GM21825 (cell line): ENCODE results near the gene NAA38.

ENCODE experiments used
- ATAC-seq: cut with Tn5 transposase; IDR thresholded peaks from one replicate; pipeline ENCODE4 v1.9.1; 2021; ENCODE audit warnings: mild to moderate bottlenecking, moderate library complexity; ENCODE audit not compliant: unreplicated experiment

Gene NAA38

DNA sequence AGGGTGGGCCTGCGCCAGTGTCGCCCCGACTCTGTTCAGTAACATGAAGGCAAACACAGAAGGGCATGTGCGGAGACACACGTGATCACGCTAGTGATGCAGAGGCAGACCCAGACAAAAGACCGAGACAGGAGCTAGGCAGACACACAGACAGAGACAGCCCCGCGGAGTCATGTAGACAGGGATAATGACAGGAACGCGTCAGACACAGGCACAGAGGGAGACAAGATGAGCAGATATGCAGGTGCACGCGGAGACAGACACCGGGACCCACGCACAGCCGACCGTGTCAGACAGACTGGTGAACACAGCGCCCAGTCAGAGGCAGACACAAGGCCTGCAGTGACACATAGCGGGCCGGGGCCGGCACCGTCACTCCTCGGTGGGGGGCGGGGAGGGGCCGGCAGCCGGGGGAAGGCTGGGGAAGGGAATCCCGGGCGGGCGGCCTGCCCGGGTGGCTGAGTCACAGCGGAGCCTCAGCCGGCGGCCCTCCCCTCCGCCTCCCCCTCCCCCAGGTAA, 15.9 kb downstream of the NAA38 start:
- peak; percentile 8 for ATAC-seq

- no peak for ATAC-seq
Observed at GRCh38 chr17:7840875-7841274, 16.5 kb downstream of the NAA38 start.

- ATAC-seq: no peak
Observed at GRCh38 chr17:7840441-7840840, 16.9 kb downstream of the NAA38 start.

GRCh38 chr17:7839876-7840261, 17.5 kb downstream of the NAA38 start:
- no peak for ATAC-seq

DNA sequence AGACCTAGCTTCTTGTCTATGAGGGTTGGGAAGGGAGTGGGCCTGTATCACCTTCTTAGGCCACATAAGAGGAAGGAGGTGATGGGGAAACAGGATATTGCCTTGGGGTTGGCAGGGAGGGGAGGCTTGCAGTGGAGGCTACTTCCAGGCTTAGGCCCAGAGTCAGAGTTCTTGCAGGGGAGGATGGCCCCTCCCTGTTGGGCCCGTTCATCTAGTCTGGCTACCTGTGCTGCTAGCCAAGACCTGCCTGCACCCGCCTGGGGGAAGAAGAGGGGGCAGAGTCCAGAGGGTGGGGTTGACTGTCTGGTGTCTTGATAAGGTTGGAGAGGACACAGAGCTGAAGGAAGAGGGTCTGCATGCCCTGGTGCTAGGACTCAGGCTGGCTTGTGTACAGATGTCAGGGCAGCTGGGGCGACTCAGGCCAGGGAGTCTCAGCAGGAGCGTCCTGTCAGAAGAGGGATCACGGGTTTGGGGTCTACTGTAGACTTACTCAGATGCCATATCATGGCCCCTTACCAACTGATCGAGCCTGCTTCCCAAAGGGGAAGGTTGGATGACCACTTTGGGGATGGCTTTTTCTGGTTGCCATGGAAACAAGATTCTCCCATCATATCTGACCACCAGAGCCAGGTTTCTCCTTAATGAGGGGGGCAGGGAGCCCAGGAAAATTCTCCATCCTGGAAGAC, 18.0 kb downstream of the NAA38 start:
- no peak for ATAC-seq

DNA sequence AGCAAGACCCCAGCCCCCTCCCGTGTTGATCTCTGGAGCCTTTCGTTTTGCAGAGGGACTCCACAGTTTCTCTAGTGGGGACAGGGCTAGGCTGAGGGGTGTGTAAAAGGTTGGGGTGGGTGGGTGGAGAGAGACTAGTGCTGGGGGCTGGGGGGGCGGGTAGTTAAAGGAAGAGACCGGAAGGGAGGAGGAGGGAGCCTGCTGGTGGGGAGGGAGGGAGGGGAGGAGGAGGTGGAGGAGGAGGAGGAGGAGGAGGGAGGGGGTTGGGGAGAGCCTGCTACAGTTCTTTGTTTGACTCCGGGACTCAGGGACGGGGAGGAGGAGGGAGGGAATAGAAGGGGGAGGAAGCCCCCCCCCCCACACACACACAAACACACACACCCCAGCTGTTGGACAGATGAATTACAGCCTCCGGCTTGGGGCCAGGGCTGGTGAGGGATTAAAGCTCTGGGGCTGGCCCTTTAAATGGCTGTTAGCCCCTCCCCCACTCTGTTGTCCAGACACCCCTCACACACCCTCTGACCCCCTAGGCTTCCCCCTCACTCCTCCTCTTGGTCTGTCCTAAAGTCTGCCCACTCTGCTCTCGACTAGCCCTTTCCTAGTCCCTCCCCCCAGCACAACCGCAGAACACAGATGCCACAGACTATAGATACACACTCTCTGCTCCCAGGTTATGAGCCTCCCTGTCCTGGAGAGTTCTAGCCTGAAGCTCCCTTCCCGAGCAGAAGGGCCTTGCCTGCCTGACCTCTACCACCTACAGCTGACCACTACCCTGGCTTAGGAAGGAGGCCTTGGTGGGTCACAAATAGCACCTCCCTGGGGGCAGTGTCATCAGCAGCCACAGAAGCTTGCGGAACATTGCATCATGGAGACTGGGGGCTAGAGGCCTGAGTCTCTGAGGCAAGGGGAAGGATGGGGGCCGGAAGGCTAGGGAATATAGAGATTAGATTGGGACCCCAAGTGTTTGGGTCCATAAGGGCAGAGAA, 19.0 kb downstream of the NAA38 start:
- ATAC-seq: no peak

GRCh38 chr17:7837408-7838088, 19.8 kb downstream of the NAA38 start:
- no peak for ATAC-seq

DNA sequence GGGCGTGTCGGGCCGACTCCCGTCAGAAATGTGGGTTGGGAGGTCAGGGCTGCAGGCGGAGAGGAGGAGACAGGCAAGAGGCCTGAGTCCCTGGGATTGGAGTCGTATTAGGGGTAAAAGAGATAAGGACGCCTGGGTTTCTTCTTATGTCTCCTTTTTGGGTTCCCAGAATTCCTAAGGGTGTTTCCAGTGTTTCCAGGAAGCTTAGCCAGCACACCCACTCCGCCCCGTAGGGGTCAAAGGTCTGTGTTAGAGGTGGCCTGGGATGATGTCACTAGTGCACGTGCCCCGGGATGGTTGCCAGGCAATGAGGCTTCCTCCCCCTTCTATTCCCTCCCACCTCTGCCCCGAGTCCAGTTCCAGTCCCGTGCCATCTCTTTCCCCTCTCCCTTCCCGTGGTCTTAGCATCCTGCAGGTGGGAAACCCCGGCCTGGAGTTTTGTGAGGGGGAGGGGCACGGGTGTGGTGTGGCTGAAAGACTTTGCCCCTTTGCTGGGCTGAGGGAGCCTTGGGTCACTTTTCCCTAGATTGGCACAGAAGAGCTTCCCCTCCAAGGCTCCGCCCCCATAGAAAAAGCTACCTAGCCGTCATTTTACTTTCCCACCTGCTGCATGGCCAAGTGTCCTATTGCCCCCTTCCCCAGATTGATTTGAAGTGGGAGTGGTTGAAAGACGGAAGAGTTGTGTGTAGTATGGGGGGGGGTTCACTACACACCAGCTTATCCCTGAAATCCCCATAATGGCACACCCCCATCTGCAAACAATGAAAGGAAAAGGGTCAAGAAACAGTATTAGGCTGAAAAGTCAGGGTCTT, 20.6 kb downstream of the NAA38 start:
- no peak for ATAC-seq

DNA sequence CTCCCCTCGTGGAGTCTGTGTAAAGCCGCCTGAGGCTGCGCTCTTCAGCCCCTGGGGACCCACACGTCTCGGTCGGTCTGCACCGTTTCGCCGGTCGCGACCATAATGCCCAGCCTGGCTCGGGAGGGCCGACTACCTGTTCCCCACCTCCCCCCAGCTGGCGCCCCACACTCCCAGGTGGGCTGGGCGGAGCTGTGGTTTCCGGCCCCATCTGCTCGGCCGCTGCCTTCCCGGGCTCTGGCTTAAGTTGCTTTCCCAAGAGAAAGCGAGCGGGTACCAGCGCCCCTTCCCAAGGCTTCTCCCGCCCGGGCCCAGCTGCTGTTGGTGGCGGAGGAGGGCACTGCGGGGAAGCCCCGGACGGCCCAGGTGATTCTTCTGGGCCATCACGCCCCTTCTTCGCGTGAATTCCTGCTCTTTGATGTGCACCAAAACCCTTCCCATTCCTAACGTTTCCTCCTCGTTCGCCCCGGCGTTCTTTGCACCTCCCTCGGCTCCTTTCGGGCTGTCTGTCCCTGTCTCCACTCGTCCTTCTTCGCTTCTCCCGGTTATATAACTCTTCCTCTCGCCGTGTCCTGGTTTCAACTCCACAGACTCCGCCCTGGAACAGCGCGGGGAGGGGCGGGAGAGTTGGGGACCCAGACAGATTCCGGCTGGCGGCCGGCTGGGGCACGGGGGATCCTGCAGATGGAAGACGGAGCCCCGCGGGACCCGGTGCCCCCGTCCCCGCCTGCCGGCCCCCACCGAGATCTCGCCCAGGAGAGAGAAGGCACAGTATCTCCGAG, 21.4 kb downstream of the NAA38 start:
- peak; percentile 22 for ATAC-seq

- ATAC-seq: peak; percentile 40
Observed at GRCh38 chr17:7834957-7835813, 22.2 kb downstream of the NAA38 start.

GRCh38 chr17:7834542-7834956, 22.8 kb downstream of the NAA38 start:
- ATAC-seq: no peak

DNA sequence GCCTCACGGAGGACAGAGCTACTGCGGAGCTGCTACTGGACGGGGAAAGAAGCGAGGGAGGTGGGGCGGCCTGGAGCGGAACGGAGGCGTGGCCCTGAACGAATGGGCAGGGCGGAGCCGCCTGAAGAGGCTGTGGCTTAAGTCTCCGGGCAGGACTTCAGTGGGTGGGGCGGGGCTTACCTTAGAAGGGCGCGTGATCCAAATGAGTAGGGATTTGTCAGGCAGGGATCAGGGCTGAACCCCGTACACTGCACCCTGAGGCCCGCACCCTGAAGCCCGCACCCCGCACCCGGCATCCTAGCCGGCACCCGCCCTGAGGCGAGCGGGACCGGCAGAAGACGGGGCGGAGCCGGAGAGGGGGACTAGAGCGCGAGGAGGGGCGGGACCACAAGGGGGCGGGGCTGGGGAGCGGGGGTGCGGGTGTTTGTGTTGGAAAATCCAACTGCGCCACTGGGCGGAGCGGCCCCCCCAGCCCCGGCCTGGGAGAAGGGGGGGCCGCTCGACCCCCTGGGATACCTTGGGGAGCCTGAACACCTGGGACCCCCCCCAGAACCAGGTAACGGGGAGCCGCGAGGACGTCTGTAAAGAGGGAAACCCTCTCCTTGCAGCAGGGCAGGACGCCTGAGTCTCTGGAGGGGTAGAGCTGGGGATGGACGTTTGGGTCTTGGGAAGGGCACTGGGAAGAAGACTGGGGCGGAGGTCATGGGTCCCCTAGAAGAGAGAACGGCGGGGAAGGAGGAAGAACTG, 23.4 kb downstream of the NAA38 start, which contains the start of gene KDM6B:
TSS of gene KDM6B (plus strand) at position 423 of the 747 bp plus-strand sequence. CDS start 11,338 bp downstream, outside the sequence.
- ATAC-seq: peak; percentile 31

GRCh38 chr17:7833011-7833794, 24.2 kb downstream of the NAA38 start:
- no peak for ATAC-seq

DNA sequence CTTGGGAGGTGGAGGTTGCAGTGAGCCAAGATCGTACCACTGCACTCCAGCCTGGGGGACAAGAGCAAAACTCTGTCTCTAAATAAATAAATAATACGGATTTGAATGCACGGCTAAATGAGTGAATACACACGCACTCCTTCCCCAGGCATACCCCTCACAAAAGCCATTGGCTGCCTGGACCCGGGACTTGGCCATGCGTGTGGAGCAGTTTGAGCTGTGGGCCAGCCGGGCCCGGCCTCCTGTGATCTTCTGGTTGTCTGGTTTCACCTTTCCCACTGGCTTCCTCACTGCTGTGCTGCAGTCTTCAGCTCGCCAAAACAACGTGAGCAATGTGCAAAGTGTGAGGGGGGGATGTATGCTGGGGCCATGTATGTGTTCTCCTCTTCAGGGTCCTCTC, 24.9 kb downstream of the NAA38 start:
- ATAC-seq: no peak

DNA sequence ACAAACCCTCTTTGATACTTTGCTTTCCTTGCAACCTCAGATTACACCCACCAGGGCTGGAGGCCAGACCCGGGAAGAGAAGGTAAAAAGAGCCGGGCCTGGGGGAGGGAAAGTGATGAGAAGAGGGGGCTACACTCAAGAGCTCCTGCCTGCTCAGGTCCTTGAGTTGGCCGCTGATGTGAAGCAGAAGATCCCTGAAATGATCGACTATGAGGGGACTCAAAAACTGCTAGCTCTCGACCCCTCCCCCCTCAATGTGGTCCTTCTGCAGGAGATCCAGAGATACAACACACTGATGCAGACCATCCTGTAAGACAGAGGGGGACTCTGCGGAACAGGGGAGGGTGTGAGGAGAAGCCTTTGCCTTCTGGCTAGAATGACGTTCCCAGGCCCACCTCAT, 26.1 kb downstream of the NAA38 start:
- no peak for ATAC-seq

GRCh38 chr17:7830616-7831015, 26.7 kb downstream of the NAA38 start:
- ATAC-seq: no peak
